ENCODE data around the gene AHSG.

DNA sequence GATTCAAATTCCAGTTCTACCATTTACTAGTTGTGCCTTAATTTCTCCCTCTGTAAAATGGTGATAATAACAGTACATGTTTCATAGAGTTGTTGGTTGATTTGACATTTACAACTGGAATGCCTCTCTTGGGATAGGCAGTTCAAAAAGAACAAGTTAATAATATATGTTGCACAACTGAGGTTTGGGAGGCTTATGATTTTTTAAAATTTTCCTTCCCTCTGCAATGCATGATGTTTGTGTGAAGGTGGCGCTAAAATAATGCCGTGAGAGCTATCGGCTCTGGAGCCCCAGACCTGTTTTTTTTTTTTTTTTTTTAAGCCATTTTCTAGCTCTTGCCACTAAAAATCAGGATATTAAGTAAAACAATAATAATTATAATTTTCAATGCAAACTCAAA, 23.7 kb upstream of the AHSG start:
- TF ChIP-seq, protein P1, sequence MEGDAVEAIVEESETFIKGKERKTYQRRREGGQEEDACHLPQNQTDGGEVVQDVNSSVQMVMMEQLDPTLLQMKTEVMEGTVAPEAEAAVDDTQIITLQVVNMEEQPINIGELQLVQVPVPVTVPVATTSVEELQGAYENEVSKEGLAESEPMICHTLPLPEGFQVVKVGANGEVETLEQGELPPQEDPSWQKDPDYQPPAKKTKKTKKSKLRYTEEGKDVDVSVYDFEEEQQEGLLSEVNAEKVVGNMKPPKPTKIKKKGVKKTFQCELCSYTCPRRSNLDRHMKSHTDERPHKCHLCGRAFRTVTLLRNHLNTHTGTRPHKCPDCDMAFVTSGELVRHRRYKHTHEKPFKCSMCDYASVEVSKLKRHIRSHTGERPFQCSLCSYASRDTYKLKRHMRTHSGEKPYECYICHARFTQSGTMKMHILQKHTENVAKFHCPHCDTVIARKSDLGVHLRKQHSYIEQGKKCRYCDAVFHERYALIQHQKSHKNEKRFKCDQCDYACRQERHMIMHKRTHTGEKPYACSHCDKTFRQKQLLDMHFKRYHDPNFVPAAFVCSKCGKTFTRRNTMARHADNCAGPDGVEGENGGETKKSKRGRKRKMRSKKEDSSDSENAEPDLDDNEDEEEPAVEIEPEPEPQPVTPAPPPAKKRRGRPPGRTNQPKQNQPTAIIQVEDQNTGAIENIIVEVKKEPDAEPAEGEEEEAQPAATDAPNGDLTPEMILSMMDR (IDR thresholded peaks at IDR 0.05), result no peak
- no peak for TF ChIP-seq POLR2AphosphoS5 (IDR thresholded peaks at IDR 0.05)

All from prostate gland (tissue), 2 donors.